ENCODE data around the gene DSCAML1.

Gene DSCAML1

GRCh38 chr11:117633976-117634755 is 162.8 kb downstream of the DSCAML1 start:
- DNase-seq = no peak

DNA sequence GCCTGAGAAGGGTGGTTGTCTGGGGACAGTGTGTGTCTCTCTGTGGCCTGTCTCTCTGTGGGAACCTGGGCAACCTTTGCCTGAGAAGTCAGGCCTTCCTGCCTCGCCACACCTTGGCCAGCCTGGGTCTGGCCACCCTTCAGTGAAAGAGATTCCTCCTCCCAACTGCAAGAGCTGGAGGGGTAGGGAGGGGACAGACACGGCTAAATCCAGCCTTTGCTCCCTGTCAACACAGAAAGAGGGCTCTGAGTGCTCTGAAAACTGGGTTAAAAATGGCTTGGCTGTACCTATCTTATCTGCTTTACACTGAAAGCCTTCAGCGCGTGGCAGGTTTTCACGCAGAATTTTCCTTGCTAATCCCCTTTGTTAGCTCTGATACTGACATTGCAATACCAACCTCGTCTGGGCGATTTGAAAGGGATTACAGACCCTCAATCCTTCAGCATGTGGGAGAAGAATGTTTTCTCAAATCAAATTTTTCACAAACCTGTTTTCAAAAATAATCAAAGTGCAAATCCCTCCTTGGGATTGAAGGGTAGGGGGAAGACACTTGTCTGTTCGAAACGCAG is 163.7 kb downstream of the DSCAML1 start:
- no peak for DNase-seq

DNA sequence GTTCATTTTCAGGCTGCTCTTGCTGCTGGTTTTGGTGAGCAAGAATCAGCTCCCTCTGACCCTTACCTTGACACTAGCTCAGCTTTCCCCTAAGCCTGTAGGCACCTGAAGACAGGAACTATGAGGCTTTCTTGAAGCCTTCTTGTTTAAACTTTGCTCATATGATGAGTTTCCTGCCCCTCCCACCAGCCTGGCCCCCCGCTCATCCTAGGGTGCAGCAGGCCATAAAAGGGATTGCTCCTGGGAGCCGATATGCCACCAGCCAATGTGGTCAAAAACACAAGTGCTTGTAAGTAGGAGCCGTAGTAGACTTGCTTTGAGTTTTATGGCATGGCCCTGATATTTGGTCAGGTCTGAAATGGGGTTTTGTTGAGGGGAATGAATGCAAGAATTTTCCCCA is 164.7 kb downstream of the DSCAML1 start:
- no peak for DNase-seq

GRCh38 chr11:117631336-117632140 is 165.5 kb downstream of the DSCAML1 start:
- DNase-seq = no peak

GRCh38 chr11:117629891-117630538 is 167.0 kb downstream of the DSCAML1 start:
- DNase-seq = no peak

DNA sequence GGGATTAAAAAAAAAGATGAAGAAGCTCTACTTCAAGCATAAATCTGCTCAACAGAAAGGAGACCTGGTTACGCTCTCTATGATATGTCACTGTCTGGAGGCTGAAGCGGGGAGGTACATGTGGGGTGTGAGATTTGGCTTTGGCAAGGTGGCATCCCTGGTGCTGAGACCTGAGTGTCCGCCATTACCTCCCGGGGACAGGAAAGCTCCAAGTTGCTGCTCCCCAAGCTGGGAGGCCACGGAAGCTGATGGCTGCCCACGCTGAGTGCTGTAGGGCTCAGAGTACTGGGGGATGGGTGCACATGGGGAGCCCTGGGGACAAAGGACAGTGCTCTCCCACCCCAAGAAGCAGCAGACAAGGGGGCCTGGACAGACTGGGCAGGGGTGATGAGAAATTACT is 167.9 kb downstream of the DSCAML1 start:
- DNase-seq = no peak

DNA sequence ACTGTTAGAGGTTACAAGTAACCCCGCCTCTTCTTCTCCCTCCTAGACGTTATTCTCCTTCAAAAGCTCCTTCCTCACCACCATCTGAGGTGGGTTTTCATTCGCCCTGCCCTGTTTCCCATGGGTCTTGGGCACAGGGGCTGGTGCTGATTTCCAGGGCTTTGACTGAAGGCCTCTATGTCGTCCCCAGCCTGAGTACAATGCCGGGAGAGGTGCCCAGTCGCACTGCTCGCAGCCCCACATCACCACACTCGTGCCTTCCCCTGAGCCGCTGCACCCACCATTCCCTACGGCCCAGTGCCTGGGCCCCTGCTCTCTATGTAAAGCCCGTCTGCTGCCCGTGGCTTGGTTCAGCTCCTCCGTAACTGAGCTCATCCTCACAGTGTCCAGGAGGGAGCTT is 169.8 kb downstream of the DSCAML1 start:
- DNase-seq = no peak

DNA sequence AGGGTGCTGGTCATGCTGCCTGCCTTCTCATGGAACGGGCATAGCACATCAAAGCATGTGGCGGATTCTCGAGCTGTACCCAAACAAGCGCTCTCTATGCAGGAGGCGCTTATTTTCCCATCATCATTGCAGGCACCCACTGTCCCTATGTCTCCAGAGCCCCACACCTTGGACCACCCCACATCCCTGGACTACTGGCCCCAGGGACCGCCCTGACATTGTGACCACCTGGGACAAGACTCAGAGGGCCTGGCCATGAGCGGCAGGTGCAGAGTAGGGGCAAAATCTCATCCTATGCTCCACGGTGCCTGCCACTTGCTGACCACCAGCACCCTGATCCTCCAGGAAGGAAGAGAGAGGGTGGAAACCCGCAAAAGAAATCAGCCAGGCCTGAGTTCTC is 170.4 kb downstream of the DSCAML1 start:
- DNase-seq = no peak

DNA sequence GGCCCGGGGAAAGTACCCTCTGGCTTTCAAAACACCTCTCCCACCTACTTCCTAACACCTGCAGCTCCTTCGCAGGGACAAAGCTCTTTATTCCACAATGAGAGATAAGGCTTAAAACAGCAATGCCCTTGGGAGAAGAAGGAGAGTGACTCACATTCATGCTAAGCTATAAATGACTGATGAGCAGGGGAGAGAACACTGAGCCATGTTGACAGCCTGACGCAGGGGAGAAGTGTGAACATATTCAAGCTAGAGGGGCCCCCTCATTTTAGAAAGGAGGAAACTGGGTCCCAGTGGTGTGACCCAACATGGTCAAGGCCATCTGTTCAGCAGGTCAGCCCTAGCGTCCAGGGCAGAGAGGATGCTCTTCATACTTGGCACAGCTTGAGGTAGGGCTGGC is 171.8 kb downstream of the DSCAML1 start:
- DNase-seq = no peak

DNA sequence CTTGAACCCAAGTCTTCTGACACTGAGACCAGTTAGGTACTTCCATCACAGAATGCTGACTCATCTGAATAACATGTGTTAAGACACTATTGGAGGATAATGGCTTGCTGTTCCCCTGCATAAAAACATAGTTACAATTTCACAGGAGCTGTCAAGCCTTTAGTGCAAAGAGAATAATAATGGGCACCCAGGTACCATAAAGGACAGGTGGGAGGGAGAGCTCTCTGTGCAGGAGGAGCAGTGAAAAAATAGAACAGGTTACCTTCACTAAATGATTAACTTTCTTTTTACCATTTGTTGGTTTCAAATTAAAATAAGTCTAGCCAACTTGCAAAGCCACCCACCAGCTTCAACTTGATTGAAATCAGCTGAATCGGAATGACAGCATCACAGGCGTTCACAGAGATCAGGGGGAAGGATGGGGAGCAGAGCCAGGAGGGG is 173.2 kb downstream of the DSCAML1 start:
- no peak for DNase-seq

DNA sequence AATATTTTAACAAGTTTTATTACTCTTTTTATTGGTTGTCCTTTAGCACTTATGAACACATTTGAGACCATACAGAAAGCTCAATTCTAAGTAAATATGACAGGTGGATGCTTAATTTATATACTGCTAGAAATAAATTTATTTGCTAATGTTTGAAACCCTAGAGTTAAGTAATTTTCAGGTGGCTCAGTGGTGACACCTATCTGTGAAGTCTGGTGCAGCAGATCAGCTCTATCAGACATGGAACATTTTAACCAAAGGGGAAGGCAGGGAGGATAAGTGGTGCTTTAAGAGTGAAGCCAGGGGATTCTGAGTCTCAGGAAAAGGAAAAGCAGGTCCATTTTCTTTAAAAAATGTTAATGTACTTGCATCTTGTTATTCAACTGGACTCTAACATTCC is 175.8 kb downstream of the DSCAML1 start:
- DNase-seq = peak; percentile 27 to 35

DNA sequence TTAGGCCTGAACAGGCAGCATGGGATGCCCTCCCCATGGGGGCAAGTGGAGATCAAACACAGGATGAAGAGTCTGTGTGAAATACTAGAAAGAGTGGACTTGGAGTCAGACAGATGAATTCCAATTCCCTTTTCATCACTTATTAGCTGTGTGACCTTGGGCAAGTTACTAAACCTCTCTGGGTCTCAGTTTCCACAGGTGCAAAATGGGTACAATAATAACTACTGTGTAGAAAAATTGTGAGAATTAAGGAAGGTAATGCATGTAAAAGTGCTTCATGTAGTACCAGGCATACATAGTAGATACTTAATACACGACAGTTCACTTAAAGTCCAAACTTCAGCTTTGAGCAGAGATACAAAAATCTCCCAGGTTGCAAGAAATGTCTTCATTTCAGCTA is 176.4 kb downstream of the DSCAML1 start:
- DNase-seq = no peak

DNA sequence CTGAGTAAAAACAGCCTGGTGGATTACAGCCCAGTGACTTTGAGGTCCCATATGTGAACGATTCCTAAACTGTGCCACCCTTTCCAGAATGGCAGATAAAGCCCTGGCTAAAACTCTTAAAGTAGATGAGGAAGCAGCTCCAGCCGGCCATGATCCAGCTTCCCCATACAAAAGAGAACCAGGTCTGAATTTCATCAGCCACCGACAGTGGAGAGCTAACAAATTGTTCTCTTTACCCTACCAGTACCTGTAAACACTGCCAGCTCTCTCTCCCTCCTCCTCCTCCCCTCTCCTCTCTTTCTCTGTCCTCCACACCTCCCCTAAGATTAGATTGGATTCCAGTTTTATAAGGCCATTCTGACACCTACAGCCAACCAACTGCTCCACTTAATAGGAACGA is 176.9 kb downstream of the DSCAML1 start:
- peak; percentile 38 to 55 for DNase-seq

GRCh38 chr11:117619661-117620060 is 177.4 kb downstream of the DSCAML1 start:
- DNase-seq = no peak

DNA sequence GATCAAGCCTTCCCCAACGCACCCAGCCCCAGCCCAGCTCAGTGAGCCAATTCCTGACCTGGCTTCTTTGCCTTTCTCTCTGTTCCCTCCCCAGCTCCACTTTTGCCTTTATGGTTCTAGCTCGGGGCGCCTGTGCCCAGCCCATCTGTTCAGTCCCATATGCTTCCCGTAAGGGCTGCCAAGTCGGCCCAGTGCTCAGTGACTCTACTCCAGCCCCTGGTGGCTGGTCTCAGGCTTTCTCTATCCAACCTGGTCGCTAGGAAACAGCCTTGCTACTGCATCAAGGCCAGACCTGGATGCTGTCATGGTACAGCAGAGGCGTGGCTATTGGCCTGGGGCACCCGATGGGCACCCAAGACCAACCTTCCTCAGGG is 178.0 kb downstream of the DSCAML1 start:
- no peak for DNase-seq

GRCh38 chr11:117618302-117618981 is 178.6 kb downstream of the DSCAML1 start:
- DNase-seq = no peak

DNA sequence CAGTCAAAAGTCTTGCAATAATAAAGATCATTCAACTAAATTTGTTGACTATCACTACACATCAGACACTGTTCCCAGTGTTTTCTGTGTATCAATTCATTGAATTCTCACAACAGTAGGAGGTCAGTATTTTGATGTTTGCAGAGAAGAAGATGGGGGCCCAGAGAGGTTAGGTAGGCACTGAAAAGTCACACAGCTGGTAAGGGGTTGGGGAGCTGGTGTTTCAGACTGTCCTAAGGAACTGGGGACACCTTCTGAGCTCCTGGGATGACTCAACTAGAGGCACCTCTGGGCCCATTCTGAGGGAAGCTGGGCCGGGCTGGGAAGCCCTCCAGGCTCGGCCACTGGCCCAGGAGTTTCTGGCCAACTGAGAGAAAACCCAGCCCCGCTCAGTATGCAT is 180.0 kb downstream of the DSCAML1 start:
- DNase-seq = no peak

DNA sequence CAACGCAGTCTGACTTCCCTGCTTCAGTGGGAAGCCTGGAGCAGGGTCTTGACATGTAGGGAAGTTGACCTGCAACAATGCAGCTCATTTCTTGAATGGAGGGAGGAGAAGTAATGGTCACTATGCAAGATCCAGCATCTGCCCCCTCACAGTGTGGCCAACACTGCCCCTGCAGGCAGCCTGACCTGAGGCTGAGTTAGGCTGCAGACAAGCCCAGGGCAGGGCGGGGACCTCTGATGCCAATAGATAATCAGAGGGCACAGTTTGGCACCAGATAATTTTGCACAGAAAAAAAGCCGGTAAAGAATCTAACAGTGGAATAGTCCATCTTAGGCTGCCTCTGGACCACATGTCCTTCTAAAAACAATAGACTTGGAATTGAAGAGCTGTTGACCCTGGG is 182.3 kb downstream of the DSCAML1 start:
- DNase-seq = no peak

DNA sequence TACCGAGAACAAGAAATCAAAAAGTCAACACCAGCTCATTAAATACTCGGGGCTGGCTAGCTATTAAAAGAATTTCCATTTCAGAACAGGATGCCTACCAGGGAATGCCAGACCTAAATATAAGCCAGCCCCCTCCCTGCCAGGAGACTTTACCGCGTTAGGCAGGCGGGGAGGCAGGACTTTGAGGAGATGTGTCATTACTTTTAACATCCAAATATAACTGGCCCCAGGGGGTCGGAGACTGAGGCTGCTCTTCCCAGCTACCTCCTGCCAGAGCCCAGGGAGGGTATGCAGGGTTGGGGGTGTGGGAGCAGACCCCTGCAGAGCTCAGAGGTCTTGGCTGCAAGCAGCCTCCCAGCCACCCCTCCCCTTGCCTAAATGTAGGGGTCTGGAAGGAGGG is 183.5 kb downstream of the DSCAML1 start:
- no peak for DNase-seq

DNA sequence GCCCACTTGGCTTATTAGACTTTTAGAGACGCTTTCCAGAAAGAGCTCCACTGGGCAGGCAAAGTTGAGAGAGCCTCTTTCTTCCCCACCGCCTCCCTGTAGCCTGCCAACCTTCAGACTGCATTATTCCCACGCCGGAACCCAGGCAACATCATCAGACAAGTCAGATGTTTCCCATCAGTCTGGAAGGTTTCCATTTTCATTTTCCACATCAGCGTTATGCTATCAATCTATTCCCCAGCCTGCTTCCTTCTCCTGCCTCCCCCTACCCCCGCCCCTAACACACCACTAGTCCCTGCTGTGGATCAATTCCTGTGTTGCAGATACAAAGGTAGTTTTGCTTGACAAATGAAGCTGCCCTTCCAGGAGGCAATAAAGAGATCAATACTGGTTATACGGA is 184.8 kb downstream of the DSCAML1 start:
- DNase-seq = no peak

DNA sequence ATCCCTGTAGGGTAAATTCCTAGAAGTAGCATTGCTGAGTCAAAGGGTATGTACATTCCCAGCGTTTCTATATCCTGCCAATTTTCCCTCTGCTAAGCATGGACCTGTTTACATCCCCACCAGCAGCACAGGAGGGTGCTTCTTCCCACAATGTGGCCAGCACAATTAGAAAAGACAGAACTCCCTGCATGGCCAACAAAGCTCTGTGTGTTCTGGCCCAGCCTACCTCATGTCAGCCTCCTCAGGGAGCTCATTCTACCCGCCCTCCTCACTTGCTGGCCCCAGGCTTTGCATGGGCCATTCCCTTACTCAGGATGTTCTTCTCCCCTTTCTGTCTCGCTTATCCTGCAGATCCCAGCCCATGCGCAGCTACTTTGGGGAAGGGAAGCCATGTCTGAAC is 186.1 kb downstream of the DSCAML1 start:
- DNase-seq = no peak

DNA sequence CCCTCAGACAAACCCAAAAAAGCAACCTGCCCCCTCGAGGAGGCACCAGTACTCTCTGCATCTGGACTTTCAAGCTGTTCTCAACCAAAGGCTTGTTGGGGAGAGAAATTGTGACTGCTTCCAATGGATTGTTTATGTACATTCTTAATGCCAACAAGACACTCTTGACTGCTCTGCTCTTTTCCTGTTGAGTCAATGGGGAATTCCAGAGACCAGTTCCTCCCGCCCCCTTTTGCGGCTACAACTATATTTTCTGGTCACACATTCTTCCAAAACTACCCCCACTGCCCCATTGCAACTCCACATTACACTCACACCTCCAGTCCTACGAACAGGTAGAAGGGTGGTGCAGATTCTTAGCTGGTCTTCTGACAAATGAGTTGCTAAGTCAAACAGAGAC is 187.0 kb downstream of the DSCAML1 start:
- peak in 1 of 2 donors; percentile 20 for DNase-seq

DNA sequence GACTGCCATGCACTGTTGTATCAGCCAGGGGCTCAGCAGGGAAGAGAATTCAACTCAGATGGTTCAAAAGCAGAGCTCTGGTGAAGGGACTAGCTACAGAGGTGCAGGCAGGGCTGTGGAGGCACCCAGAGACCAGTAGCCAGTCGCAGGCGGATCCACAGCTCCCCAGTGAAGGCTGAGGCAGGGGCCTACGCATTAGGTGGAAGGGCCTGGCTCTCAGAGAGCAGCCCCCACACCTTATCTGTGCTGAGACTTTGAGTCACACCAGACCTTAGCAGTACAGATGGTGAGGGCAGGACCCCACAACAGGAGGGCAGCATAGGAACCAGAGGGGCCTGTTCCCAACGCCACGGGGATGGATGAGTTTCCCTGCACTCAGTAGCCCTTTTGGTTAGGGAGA is 189.6 kb downstream of the DSCAML1 start:
- DNase-seq = no peak

Measured in inflammatory macrophage (primary cell).